H1 (cell line): ENCODE measurements around the gene RGS5. TPM values are rescaled to one million over a fixed set of nuclear protein-coding genes. Genes with fewer than 3 reads are reported as not detected.

Experiments
- CTCF ChIA-PET: fragments of 300-600 bp; sonication (Branson Sonifier 250); formaldehyde crosslinking; loops from one replicate; lab custom pipeline; 2021; ENCODE audit not compliant: partially characterized antibody; lab: Charles Lee
- POLR2A ChIA-PET: fragments of 300-600 bp; sonication (Branson Sonifier 250); formaldehyde crosslinking; loops from one replicate; lab custom pipeline; 2021; ENCODE audit warnings: inconsistent platforms; ENCODE audit not compliant: partially characterized antibody; lab: Charles Lee
- DNase-seq, 2 experiments: peaks; one replicate each; pipeline versions ENCODE4 v3.0.0 to v3.0.0-alpha.2; 2010 to 2022; ENCODE audit warnings: low spot score in 2 of 2, low read depth in 1 of 2, mixed read lengths in 1 of 2
- FAIRE-seq: peaks from 2 replicates; lab custom pipeline; 2011; peaks lifted over from hg19 to GRCh38; lab: Jason Lieb, UNC
- H2AFZ ChIP-seq: 2 replicates; pipeline ENCODE4 v1.8.1; 2012; ENCODE audit warnings: low read length, inconsistent platforms
- H2AK5ac ChIP-seq: 2 replicates; pipeline ENCODE4 v1.6.1; 2013; ENCODE audit warnings: low read depth, low read length
- H2BK120ac ChIP-seq: replicated peaks from 2 replicates; pipeline ENCODE3; 2013; ENCODE audit warnings: low read depth, low read length, inconsistent platforms
- H2BK12ac ChIP-seq: 2 replicates; pipeline ENCODE4 v1.6.1; 2013; ENCODE audit warnings: low read depth, low read length
- H2BK15ac ChIP-seq: 2 replicates; pipeline ENCODE4 v1.6.1; 2013; ENCODE audit warnings: low read length
- H2BK20ac ChIP-seq: 2 replicates; pipeline ENCODE4 v1.6.1; 2013; ENCODE audit warnings: low read length
- H2BK5ac ChIP-seq: 2 replicates; pipeline ENCODE4 v1.6.1; 2013; ENCODE audit warnings: low read depth, low read length
- H3K14ac ChIP-seq: 2 replicates; pipeline ENCODE4 v1.6.1; 2013; ENCODE audit warnings: inconsistent platforms; ENCODE audit not compliant: insufficient read length
- H3K18ac ChIP-seq: 2 replicates; pipeline ENCODE4 v1.6.1; 2013; ENCODE audit warnings: low read length; ENCODE audit errors: extremely low read depth
- H3K23ac ChIP-seq: 2 replicates; pipeline ENCODE4 v1.6.1; 2013; ENCODE audit warnings: inconsistent platforms; ENCODE audit not compliant: insufficient read length
- H3K23me2 ChIP-seq: 2 replicates; pipeline ENCODE4 v1.6.1; 2013; ENCODE audit warnings: low read depth, low read length
- H3K27ac ChIP-seq: 2 replicates; pipeline ENCODE4 v1.6.1; 2011; ENCODE audit warnings: low read depth, low read length, inconsistent platforms
- H3K27me3 ChIP-seq, 4 experiments: replicated peaks in 1 of 4; 1 replicate in 1 of 4; 2 replicates in 3 of 4; pipeline versions ENCODE4 v1.6.1 to v1.8.1; 2011 to 2013; ENCODE audit warnings: low read length in 3 of 4, mild to moderate bottlenecking in 3 of 4, inconsistent platforms in 2 of 4, mixed read lengths in 2 of 4, moderate library complexity in 1 of 4; ENCODE audit not compliant: control insufficient read depth in 3 of 4, insufficient read depth in 3 of 4; ENCODE audit errors: extremely low read depth in 1 of 4
- H3K36me3 ChIP-seq, 4 experiments: 2 replicates each; pipeline versions ENCODE4 v1.6.1 to v1.8.1; 2011 to 2013; ENCODE audit warnings: mild to moderate bottlenecking in 4 of 4, low read length in 3 of 4, moderate library complexity in 2 of 4, control low read depth in 1 of 4, inconsistent platforms in 1 of 4; ENCODE audit not compliant: insufficient read depth in 4 of 4, control insufficient read depth in 2 of 4
- H3K4ac ChIP-seq: replicated peaks from 2 replicates; pipeline ENCODE3; 2013; ENCODE audit warnings: low read length, low read depth, mixed read lengths, inconsistent platforms; ENCODE audit not compliant: insufficient read length
- H3K4me1 ChIP-seq, 4 experiments: replicated peaks in 1 of 4; 1 replicate in 1 of 4; 2 replicates in 3 of 4; pipeline versions ENCODE4 v1.6.1 to v1.8.1; 2011 to 2013; ENCODE audit warnings: low read length in 3 of 4, inconsistent platforms in 2 of 4, mixed read lengths in 1 of 4; ENCODE audit not compliant: insufficient read depth in 4 of 4, control insufficient read depth in 3 of 4
- H3K4me2 ChIP-seq, 2 experiments: 2 replicates each; pipeline versions ENCODE4 v1.6.1 to v1.8.1; 2011 to 2013; ENCODE audit warnings: low read depth in 2 of 2, low read length in 2 of 2, control low read depth in 1 of 2, inconsistent platforms in 1 of 2, mild to moderate bottlenecking in 1 of 2; ENCODE audit not compliant: insufficient read depth in 1 of 2
- H3K4me3 ChIP-seq, 4 experiments: fragments of 200-600, 300-600 bp in 1 of 4; sonication (generic), shearing (Covaris generic), sonication (Bioruptor Twin) in 1 of 4; 2 replicates each; pipeline versions ENCODE4 v1.5.1 to v1.8.1; 2011 to 2016; ENCODE audit warnings: low read length in 4 of 4, low read depth in 3 of 4, control low read depth in 2 of 4, inconsistent platforms in 2 of 4, mild to moderate bottlenecking in 2 of 4, mixed read lengths in 1 of 4, moderate library complexity in 1 of 4; ENCODE audit not compliant: insufficient read depth in 2 of 4; ENCODE audit errors: extremely low read depth in 1 of 4
- H3K56ac ChIP-seq: replicated peaks from 2 replicates; pipeline ENCODE3; 2013; ENCODE audit warnings: low read depth, mild to moderate bottlenecking, mixed read lengths, low read length, inconsistent platforms; ENCODE audit not compliant: insufficient read length
- H3K79me1 ChIP-seq: 2 replicates; pipeline ENCODE4 v1.6.1; 2013; ENCODE audit warnings: low read depth, low read length, control low read depth
- H3K79me2 ChIP-seq, 2 experiments: 2 replicates each; pipeline versions ENCODE4 v1.6.1 to v1.8.1; 2012 to 2013; ENCODE audit warnings: low read length in 2 of 2, mild to moderate bottlenecking in 2 of 2, inconsistent platforms in 1 of 2; ENCODE audit not compliant: insufficient read depth in 2 of 2, control insufficient read depth in 1 of 2
- H3K9ac ChIP-seq, 4 experiments: replicated peaks in 1 of 4; 1 replicate in 1 of 4; 2 replicates in 3 of 4; pipeline versions ENCODE4 v1.6.1 to v1.8.1; 2011 to 2013; ENCODE audit warnings: low read depth in 3 of 4, low read length in 3 of 4, control low read depth in 2 of 4, mild to moderate bottlenecking in 2 of 4, moderate library complexity in 2 of 4, inconsistent platforms in 1 of 4; ENCODE audit errors: extremely low read depth in 1 of 4
- H3K9me3 ChIP-seq, 2 experiments: 2 replicates each; pipeline versions ENCODE4 v1.6.1 to v1.8.1; 2012 to 2013; ENCODE audit warnings: mild to moderate bottlenecking in 2 of 2, moderate library complexity in 2 of 2, control low read depth in 1 of 2, inconsistent platforms in 1 of 2, low read depth in 1 of 2, low read length in 1 of 2, mixed read lengths in 1 of 2; ENCODE audit not compliant: insufficient read depth in 2 of 2
- H4K20me1 ChIP-seq, 2 experiments: replicated peaks in 1 of 2; 2 replicates each; pipeline versions ENCODE3 to v1.8.1; 2011 to 2013; ENCODE audit warnings: inconsistent platforms in 2 of 2, low read length in 2 of 2, mild to moderate bottlenecking in 1 of 2; ENCODE audit not compliant: insufficient read depth in 2 of 2, control insufficient read depth in 1 of 2
- H4K5ac ChIP-seq: 2 replicates; pipeline ENCODE4 v1.6.1; 2013; ENCODE audit warnings: low read length, low read depth, mixed read lengths, inconsistent platforms; ENCODE audit not compliant: insufficient read length
- H4K8ac ChIP-seq: 2 replicates; pipeline ENCODE4 v1.8.0; 2013; ENCODE audit warnings: mild to moderate bottlenecking, moderate library complexity, low read length, inconsistent platforms; ENCODE audit not compliant: insufficient read depth; ENCODE audit errors: extremely low read depth
- H4K91ac ChIP-seq: replicated peaks from 2 replicates; pipeline ENCODE3; 2013; ENCODE audit warnings: low read length, mixed read lengths, inconsistent platforms; ENCODE audit not compliant: insufficient read length
- CHD1 ChIP-seq: IDR thresholded peaks from 2 replicates; pipeline ENCODE4 v1.6.1; 2012; ENCODE audit warnings: low read depth, low read length, improper control_type of control experiment
- CREB1 ChIP-seq: IDR thresholded peaks from 2 replicates; pipeline ENCODE4 v1.6.1; 2012; ENCODE audit warnings: inconsistent platforms
- CTCF ChIP-seq, 3 experiments: IDR thresholded peaks; 1 replicate in 2 of 3; 2 replicates in 1 of 3; pipeline versions ENCODE4 v1.5.1 to v1.6.1; 2011; ENCODE audit warnings: low read length in 3 of 3, mild to moderate bottlenecking in 3 of 3, inconsistent platforms in 2 of 3, low read depth in 1 of 3, moderate library complexity in 1 of 3; ENCODE audit not compliant: insufficient read depth in 1 of 3; ENCODE audit errors: control extremely low read depth in 1 of 3
- GTF2F1 ChIP-seq: IDR thresholded peaks from 2 replicates; pipeline ENCODE4 v1.6.1; 2012; ENCODE audit warnings: low read depth, low read length, improper control_type of control experiment, borderline replicate concordance
- POLR2AphosphoS5 ChIP-seq: IDR thresholded peaks from 2 replicates; pipeline ENCODE4 v1.6.1; 2011; ENCODE audit warnings: low read depth, low read length
- RAD21 ChIP-seq, 2 experiments: IDR thresholded peaks in 1 of 2; conservative IDR thresholded peaks in 1 of 2; 2 replicates each; pipeline ENCODE4 v1.6.1; 2011; ENCODE audit warnings: low read depth in 2 of 2, low read length in 2 of 2, improper control_type of control experiment in 1 of 2, inconsistent platforms in 1 of 2, mild to moderate bottlenecking in 1 of 2, moderate library complexity in 1 of 2
- RFX5 ChIP-seq: IDR thresholded peaks from 2 replicates; pipeline ENCODE4 v1.6.1; 2011; ENCODE audit warnings: low read depth, low read length, improper control_type of control experiment, borderline replicate concordance
- RNF2 ChIP-seq: fragments of 200-900, 300-1000 bp; sonication (generic); IDR thresholded peaks from 2 replicates; pipeline ENCODE4 v1.7.1; 2016; ENCODE audit warnings: borderline replicate concordance, low read depth, mild to moderate bottlenecking, antibody characterized with exemption, low read length; ENCODE audit not compliant: poor library complexity, severe bottlenecking; ENCODE audit errors: missing control alignments
- ZNF274 ChIP-seq: IDR thresholded peaks from 2 replicates; pipeline ENCODE4 v1.7.0; 2012; ENCODE audit warnings: low read length, borderline replicate concordance; ENCODE audit errors: extremely low read depth
- WGBS, 2 experiments: shearing (Covaris generic) in 1 of 2; methylation state at CpG; one replicate each; pipeline versions ENCODE4 v1.1.6 to v1.1.7; 2013 to 2015; ENCODE audit warnings: low lambda C conversion rate in 2 of 2, mixed read lengths in 2 of 2, inconsistent platforms in 1 of 2, low coverage in 1 of 2, missing lambda C conversion rate in 1 of 2; ENCODE audit not compliant: insufficient replicate concordance in 2 of 2, insufficient coverage in 1 of 2, insufficient read length in 1 of 2; ENCODE audit errors: extremely low coverage in 1 of 2, missing lambda C conversion rate in 1 of 2; 5-methylcytosine and 5-hydroxymethylcytosine counted together
- polyA plus RNA-seq, 7 experiments: library from polyadenylated mRNA; depleted of rRNA in 3 of 7; stranded (reverse) in 5 of 7; unstranded in 2 of 7; fragments of >200 nt in 5 of 7; fragments of 200-250 nt in 2 of 7; gene quantifications; 1 replicate in 5 of 7; 2 replicates in 1 of 7; 4 replicates in 1 of 7; pipeline versions ENCODE4 v1.2.1 to v1.2.3, GENCODE V29; 2011 to 2013; ENCODE audit warnings: missing spikeins in 2 of 7, mixed read lengths in 2 of 7
- total RNA-seq: library from RNA; stranded (reverse); fragmentation: NEBNext Ultra II Directional; extraction: Animal tissue kit (Norgen Biotek cat#: 25700); gene quantifications from 2 replicates; pipeline ENCODE4 v1.2.1, GENCODE V29; 2021

The RGS5 gene
- total and polyA plus RNA-seq, 2 of the 8 experiments (the other 6 are each of a cell fraction or from before 2014, with no cell fraction given): 75.5 to 103 TPM

- no peaks in the 10 kb centered on the region for H4K20me1 ChIP-seq
- H3K4ac ChIP-seq: no peak overlapping the region
- ChIA-PET CTCF (interaction anchor here (0.7 to 1.3 kb wide), 10 partner anchors 16 to 288 kb away, joined by 3 to 6 read pairs (median 3); partner anchors contain the start of gene RGS5), POLR2A (no interaction called here)
- H4K8ac ChIP-seq: no peak overlapping the region
- no peak overlapping the region for H3K9ac ChIP-seq
- no peak overlapping the region for H3K4me3 ChIP-seq
- no peak overlapping the region for H4K91ac ChIP-seq
- H2BK15ac ChIP-seq: no peak overlapping the region
- no peak overlapping the region for H2BK120ac ChIP-seq
- H3K18ac ChIP-seq: no peak overlapping the region
- H3K27me3 ChIP-seq: no peaks in the 10 kb centered on the region
- no peak overlapping the region for H2BK5ac ChIP-seq
- no peaks in the 10 kb centered on the region for H3K79me2 ChIP-seq
- H3K4me1 ChIP-seq: peaks cover 0 to 4% (median 1%) of the 10 kb centered on the region in 4 experiments; a peak in 4 of 7 replicates
- no peaks in the 10 kb centered on the region for H3K23me2 ChIP-seq
- peaks cover 0 to 3% (median 0%) of the 10 kb centered on the region in 4 experiments; a peak in 1 of 8 replicates for H3K36me3 ChIP-seq
- no peak for FAIRE-seq
- H3K27ac ChIP-seq: no peak overlapping the region
- H2AK5ac ChIP-seq: no peak overlapping the region
- H4K5ac ChIP-seq: no peak overlapping the region
- H3K23ac ChIP-seq: no peak overlapping the region
- 88% methylated on average over 5 of the region's 5 CpGs; no CpG with 5 or more reads in 1 of the 2 experiments for WGBS, 2 experiments
- H3K79me1 ChIP-seq: no peaks in the 10 kb centered on the region
- H3K4me2 ChIP-seq: no peak overlapping the region
- no peaks in the 10 kb centered on the region for H3K9me3 ChIP-seq
- no peak overlapping the region for H2AFZ ChIP-seq
- no peak overlapping the region for H2BK20ac ChIP-seq
- no peak for DNase-seq
- H2BK12ac ChIP-seq: no peak overlapping the region
- no peak overlapping the region for H3K56ac ChIP-seq
- no peak overlapping the region for H3K14ac ChIP-seq
- TF ChIP-seq CREB1: no peak
- no peak for TF ChIP-seq RFX5
- TF ChIP-seq POLR2AphosphoS5: no peak
- peak in 1 of 3 experiments; percentile 34; a peak in 1 of 4 replicates for TF ChIP-seq CTCF (IDR thresholded peaks at IDR 0.05; ENCODE audit: control extremely low read depth in 1 of 3, insufficient read depth in 1 of 3, low read depth in 1 of 3, low read length in 3 of 3)
- TF ChIP-seq RAD21 (IDR thresholded peaks at IDR 0.05 in 1 of 2, conservative IDR thresholded peaks at IDR 0.05 in 1 of 2; ENCODE audit: low read depth in 2 of 2, low read length in 2 of 2): peak; percentile 17 to 30; a peak in 3 of 4 replicates
- TF ChIP-seq ZNF274: no peak
- TF ChIP-seq RNF2: no peak
- no peak for TF ChIP-seq CHD1
- TF ChIP-seq GTF2F1: no peak
These were observed 31.6 kb downstream of the RGS5 start for GRCh38 chr1:163170975-163171676.
